Melanocyte of skin (primary cell): ENCODE measurements around the gene NPAS1. TPM values are rescaled to one million over a fixed set of nuclear protein-coding genes. Genes with fewer than 3 reads are reported as not detected.

ENCODE experiments used
- total RNA-seq, 2 donors: library from RNA; depleted of rRNA; stranded (reverse); fragments of >200 nt; gene quantifications; 2 replicates each; pipeline ENCODE4 v1.2.3, GENCODE V29; 2012

Gene NPAS1
- total RNA-seq = under 1 TPM; 0.34 to 0.67 TPM

GRCh38 chr19:47019431-47020041 is at the start of gene NPAS1:
TSS of gene NPAS1 (plus strand) at chr19:47019837. CDS start at chr19:47021048, 1,211 bp downstream.

Other genes starting within 250 kb of the NPAS1 start
- 10 to 100 TPM; 14.1 to 53.6 TPM for gene SLC1A5, start 231.2 kb upstream of the NPAS1 start, total RNA-seq
- gene AP2S1, start 169.0 kb upstream of the NPAS1 start, total RNA-seq = 100 to 1,000 TPM; 128 to 182 TPM
- 10 to 100 TPM; 25.0 to 27.9 TPM for gene ARHGAP35, start 158.8 kb upstream of the NPAS1 start, total RNA-seq
- gene TMEM160, start 28.8 kb downstream of the NPAS1 start, total RNA-seq = 10 to 100 TPM; 31.0 to 35.3 TPM
- 10 to 100 TPM; 17.6 to 19.6 TPM for gene ZC3H4, start 93.9 kb downstream of the NPAS1 start, total RNA-seq
- gene SAE1, start 111.0 kb downstream of the NPAS1 start, total RNA-seq = 100 to 1,000 TPM in 1 of 2 donors, 10 to 100 TPM in 1; 81.2 to 154 TPM
- gene BBC3, start 211.4 kb downstream of the NPAS1 start, total RNA-seq = 1 to 10 TPM; 5.0 to 8.9 TPM
- gene CCDC9, start 236.7 kb downstream of the NPAS1 start, total RNA-seq = 1 to 10 TPM; 2.1 to 4.3 TPM